DND-41 (cell line): Measurements from ENCODE around the gene IQGAP1.

Source experiments
- ATAC-seq: fragments of 200-7000 bp; cut with Tn5 transposase; 3 replicates; pipeline ENCODE4 v1.9.1; 2021; ENCODE audit warnings: low read depth; ENCODE audit not compliant: insufficient read depth
- DNase-seq: peaks from one replicate; pipeline ENCODE4 v3.0.0-alpha.2; 2020
- H2AFZ ChIP-seq: 2 replicates; pipeline ENCODE4 v1.6.0; 2012; ENCODE audit warnings: low read depth, low read length
- H3K27ac ChIP-seq: 2 replicates; pipeline ENCODE4 v1.5.1; 2012; ENCODE audit warnings: low read length, inconsistent platforms
- H3K27me3 ChIP-seq: fragments of 200-600 bp; sonication (generic); 2 replicates; pipeline ENCODE4 v1.6.0; 2012; ENCODE audit warnings: low read length, mild to moderate bottlenecking, inconsistent platforms; ENCODE audit not compliant: insufficient read depth, poor library complexity
- H3K36me3 ChIP-seq: 2 replicates; pipeline ENCODE4 v1.5.1; 2012; ENCODE audit warnings: low read length, inconsistent platforms; ENCODE audit not compliant: insufficient read depth
- H3K4me1 ChIP-seq: 2 replicates; pipeline ENCODE4 v1.5.1; 2012; ENCODE audit warnings: mild to moderate bottlenecking, low read length; ENCODE audit not compliant: insufficient read depth
- H3K4me2 ChIP-seq: 2 replicates; pipeline ENCODE4 v1.6.0; 2012; ENCODE audit warnings: mild to moderate bottlenecking, moderate library complexity, low read length, inconsistent platforms; ENCODE audit not compliant: insufficient read depth
- H3K4me3 ChIP-seq, 2 experiments: fragments of 200-600 bp in 1 of 2; shearing (Covaris generic) in 1 of 2; 2 replicates each; pipeline ENCODE4 v1.5.1; 2012 to 2016; ENCODE audit warnings: inconsistent platforms in 2 of 2, low read length in 2 of 2, mild to moderate bottlenecking in 2 of 2, low read depth in 1 of 2, moderate library complexity in 1 of 2
- H3K79me2 ChIP-seq: 2 replicates; pipeline ENCODE4 v1.6.0; 2012; ENCODE audit warnings: low read length, inconsistent platforms; ENCODE audit not compliant: insufficient read depth
- H3K9ac ChIP-seq: 2 replicates; pipeline ENCODE4 v1.6.0; 2012; ENCODE audit warnings: low read depth, mild to moderate bottlenecking, inconsistent platforms, low read length, moderate library complexity
- H3K9me3 ChIP-seq: 2 replicates; pipeline ENCODE4 v1.5.1; 2012; ENCODE audit warnings: low read length, moderate library complexity, mild to moderate bottlenecking, inconsistent platforms; ENCODE audit not compliant: insufficient read depth, severe bottlenecking
- H4K20me1 ChIP-seq: 2 replicates; pipeline ENCODE4 v1.6.0; 2012; ENCODE audit warnings: low read length; ENCODE audit not compliant: insufficient read depth
- CTCF ChIP-seq: IDR thresholded peaks from 2 replicates; pipeline ENCODE4 v1.5.1; 2012; ENCODE audit warnings: borderline replicate concordance, low read length, moderate library complexity, mild to moderate bottlenecking; ENCODE audit not compliant: poor library complexity, severe bottlenecking; ENCODE audit errors: extremely low read depth
- EZH2 ChIP-seq: IDR thresholded peaks from 3 replicates; pipeline ENCODE4 v1.6.1; 2012; ENCODE audit warnings: borderline replicate concordance, low read depth, mild to moderate bottlenecking, moderate library complexity, low read length, inconsistent platforms; ENCODE audit not compliant: severe bottlenecking

Gene IQGAP1

DNA sequence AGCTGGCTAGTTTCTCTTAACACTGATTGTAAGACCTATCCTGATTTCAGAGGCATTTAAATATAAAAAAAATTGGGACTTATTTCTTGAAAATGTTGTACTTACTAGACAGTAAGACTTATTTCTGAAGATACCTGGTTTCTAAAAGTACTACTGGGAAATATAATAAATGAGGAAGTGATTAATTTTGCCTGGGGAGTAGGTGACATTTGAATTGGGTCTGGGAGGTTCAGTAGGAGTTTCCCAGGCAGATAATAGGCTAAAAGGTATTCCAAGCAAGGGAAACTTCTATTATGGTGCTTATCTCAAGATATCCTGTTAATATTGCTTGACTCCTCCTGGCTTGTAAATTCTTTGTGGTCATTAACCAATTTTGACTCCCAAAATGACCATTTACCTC lies 6.5 kb upstream of the IQGAP1 start:
- Histone ChIP-seq H3K79me2 (no peaks in the 10 kb centered on the region), H3K4me1 (peaks cover 22% of the 10 kb centered on the region), H4K20me1 (no peaks in the 10 kb centered on the region), H3K36me3 (0 out of 2 replicates have a peak, but pooled peaks cover 2% of the 10 kb centered on the region), H3K4me3 (no peak overlapping the region), H2AFZ (no peak overlapping the region), H3K9me3 (peaks cover 11% of the 10 kb centered on the region), H3K27me3 (no peaks in the 10 kb centered on the region), H3K9ac (no peak overlapping the region), H3K27ac (no peak overlapping the region), H3K4me2 (no peak overlapping the region)
- ATAC-seq (no peak), DNase-seq (no peak)
- TF ChIP-seq EZH2 (no peak), CTCF (no peak)

DNA sequence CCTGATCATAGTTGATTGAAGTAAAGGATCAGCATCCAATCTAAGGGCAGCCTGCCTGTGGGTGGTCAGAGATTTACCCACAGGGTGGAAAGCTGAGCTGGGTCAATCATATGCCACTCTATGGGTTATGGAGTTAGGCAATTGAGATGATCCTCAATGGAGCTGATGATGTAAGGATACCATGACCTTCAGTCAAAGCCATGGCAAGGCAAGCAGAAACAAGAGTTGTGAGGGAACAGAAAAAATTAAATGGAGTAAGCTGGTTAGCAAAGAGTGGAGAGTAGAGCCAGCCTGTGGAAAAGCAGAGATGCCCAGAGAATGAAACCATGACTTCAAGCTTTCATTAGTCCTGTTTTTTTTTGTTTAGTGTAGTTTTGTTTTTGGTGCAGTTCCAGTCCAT lies 5.7 kb upstream of the IQGAP1 start:
- TF ChIP-seq EZH2 (no peak), CTCF (no peak)
- H3K4me2 ChIP-seq = no peak overlapping the region
- H3K36me3 ChIP-seq = 0 out of 2 replicates have a peak, but pooled peaks cover 2% of the 10 kb centered on the region
- H3K79me2 ChIP-seq = no peaks in the 10 kb centered on the region
- no peak overlapping the region for H3K4me3 ChIP-seq
- ATAC-seq = no peak
- H3K27ac ChIP-seq = no peak overlapping the region
- H3K27me3 ChIP-seq = no peaks in the 10 kb centered on the region
- no peak overlapping the region for H3K9ac ChIP-seq
- no peaks in the 10 kb centered on the region for H4K20me1 ChIP-seq
- DNase-seq = no peak
- peaks cover 11% of the 10 kb centered on the region for H3K9me3 ChIP-seq
- H3K4me1 ChIP-seq = peaks cover 14% of the 10 kb centered on the region
- peak overlapping the region; percentile 5; the same call in 1 of the 2 replicates for H2AFZ ChIP-seq

DNA sequence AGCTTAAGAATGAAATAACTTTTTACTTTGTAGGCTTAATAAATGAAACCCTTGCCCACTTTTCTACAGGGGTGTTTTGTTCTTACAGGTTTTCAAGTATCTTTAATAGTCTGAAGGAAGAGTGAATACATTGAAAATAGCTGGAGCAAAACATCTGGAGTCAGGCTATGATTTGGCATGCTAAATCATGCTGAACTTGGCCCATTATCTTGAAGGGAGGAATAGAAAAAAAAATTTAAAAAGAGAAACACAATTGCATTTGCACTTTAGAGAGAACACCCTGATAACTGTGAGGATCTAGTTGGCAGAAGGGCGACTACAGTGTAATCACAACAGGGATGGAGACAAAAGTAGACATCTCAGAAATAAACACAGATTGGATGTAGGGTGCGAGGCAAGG lies 1.8 kb upstream of the IQGAP1 start:
- peaks cover 28% of the 10 kb centered on the region for H3K4me1 ChIP-seq
- no peak for DNase-seq
- no peak overlapping the region for H3K4me2 ChIP-seq
- no peaks in the 10 kb centered on the region for H3K27me3 ChIP-seq
- no peak overlapping the region for H3K27ac ChIP-seq
- TF ChIP-seq EZH2 = no peak
- no peak for TF ChIP-seq CTCF
- no peak overlapping the region for H3K9ac ChIP-seq
- no peaks in the 10 kb centered on the region for H3K9me3 ChIP-seq
- H3K36me3 ChIP-seq = peaks cover 13% of the 10 kb centered on the region
- H3K79me2 ChIP-seq = peaks cover 29% of the 10 kb centered on the region
- peak overlapping the region; percentile 25; the same call in 1 of the 2 replicates for H2AFZ ChIP-seq
- H4K20me1 ChIP-seq = peaks cover 10% of the 10 kb centered on the region
- no peak for ATAC-seq
- H3K4me3 ChIP-seq = no peak overlapping the region
